ENCODE data around the gene MEI1. TPM values are rescaled to one million over a fixed set of nuclear protein-coding genes. Genes with fewer than 3 reads are reported as not detected.

The MEI1 gene
- polyA plus RNA-seq, 1 experiment, result 3.8 TPM

DNA sequence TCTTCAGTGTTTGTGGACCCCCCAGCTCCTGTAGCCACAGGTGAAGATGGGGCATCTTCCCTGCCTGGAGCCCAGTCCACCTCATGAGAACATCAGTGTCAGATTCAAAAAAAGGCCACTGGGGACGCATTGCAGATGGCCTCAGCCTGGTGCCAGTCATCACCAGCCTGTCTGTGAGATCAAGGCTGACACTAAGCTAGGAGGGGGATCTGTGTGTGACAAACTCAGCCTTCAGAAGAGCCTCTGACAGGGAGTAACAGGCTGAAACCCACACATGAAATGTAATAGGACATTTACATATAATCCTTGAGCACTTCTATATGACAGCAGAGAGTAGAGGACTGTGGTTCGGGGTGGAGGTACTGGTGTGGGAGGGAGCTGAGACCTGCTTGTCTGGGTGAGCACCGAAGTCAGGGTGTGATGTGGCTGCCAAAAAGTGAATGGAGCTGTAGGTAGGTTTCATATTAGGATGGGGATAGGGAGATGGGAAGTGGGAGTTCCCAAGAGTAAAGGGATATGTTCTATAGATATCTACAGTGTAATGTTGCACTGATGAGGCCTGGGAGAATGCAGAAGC lies 80.7 kb downstream of the MEI1 start:
- Histone ChIP-seq H3K27me3 (ENCODE audit: control insufficient read depth, insufficient read depth, low read length) (no peaks in the 10 kb centered on the region), H3K36me3 (ENCODE audit: control insufficient read depth, insufficient read depth, low read length) (no peaks in the 10 kb centered on the region), H3K4me3 (ENCODE audit: low read depth, low read length) (no peak overlapping the region)
- ChIA-PET POLR2A (no interaction called here), CTCF (interaction anchor here (1.1 to 1.3 kb wide), 3 partner anchors 11 to 33 kb away, joined by 3 to 6 read pairs (median 3); no protein-coding TSS in a partner anchor)
- no peak for DNase-seq (ENCODE audit: low read depth)
- TF ChIP-seq, protein P1, sequence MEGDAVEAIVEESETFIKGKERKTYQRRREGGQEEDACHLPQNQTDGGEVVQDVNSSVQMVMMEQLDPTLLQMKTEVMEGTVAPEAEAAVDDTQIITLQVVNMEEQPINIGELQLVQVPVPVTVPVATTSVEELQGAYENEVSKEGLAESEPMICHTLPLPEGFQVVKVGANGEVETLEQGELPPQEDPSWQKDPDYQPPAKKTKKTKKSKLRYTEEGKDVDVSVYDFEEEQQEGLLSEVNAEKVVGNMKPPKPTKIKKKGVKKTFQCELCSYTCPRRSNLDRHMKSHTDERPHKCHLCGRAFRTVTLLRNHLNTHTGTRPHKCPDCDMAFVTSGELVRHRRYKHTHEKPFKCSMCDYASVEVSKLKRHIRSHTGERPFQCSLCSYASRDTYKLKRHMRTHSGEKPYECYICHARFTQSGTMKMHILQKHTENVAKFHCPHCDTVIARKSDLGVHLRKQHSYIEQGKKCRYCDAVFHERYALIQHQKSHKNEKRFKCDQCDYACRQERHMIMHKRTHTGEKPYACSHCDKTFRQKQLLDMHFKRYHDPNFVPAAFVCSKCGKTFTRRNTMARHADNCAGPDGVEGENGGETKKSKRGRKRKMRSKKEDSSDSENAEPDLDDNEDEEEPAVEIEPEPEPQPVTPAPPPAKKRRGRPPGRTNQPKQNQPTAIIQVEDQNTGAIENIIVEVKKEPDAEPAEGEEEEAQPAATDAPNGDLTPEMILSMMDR (IDR thresholded peaks at IDR 0.05; ENCODE audit: insufficient read depth, low read depth, low read length), result no peak

DNA sequence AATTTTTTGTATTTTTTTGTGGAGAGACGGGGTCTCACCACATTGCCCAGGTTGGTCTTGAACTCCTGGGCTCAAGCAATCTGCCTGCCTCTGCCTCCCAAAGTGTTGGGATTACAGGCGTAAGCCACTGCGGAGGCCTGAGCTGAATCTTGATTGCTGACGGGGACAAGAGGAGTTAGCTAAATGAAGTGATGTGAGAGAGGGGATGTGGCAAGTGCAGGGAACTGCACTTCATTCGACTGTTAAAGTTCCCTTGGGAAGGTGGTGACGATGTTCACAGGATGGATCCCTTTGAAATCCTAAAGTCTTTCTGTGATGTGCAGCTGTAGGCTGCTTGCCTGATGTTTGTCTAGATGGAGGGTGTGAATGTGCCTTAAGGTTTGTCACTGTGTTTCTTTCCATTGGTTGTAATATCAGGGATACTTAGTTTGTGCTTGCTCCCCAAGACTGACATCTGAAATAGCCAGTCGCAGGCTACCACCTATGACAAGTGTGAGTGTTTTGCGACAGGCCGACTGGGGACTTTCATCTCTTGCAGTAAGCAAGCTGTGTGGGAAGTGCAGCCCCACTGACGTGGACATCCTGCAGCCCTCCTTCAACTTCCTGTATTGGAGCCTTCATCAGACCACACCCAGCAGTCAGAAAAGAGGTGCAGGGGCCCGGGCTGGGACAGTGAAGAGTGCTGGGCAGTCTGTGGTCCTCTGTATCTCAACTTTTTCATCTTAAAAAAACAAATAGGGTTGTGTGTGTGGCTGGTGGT lies 81.6 kb downstream of the MEI1 start:
- Histone ChIP-seq H3K36me3 (ENCODE audit: control insufficient read depth, insufficient read depth, low read length) (no peaks in the 10 kb centered on the region), H3K27me3 (ENCODE audit: control insufficient read depth, insufficient read depth, low read length) (no peaks in the 10 kb centered on the region), H3K4me3 (ENCODE audit: low read depth, low read length) (no peak overlapping the region)
- TF ChIP-seq, protein P1 (IDR thresholded peaks at IDR 0.05; ENCODE audit: insufficient read depth, low read depth, low read length), result no peak
- DNase-seq (ENCODE audit: low read depth), result no peak
- CTCF ChIA-PET, result interaction anchor here (0.6 to 2.4 kb wide), 5 partner anchors 10 to 108 kb away, joined by 3 to 10 read pairs (median 6); partner anchors contain the start of gene CCDC134
- POLR2A ChIA-PET, result no interaction called here

DNA sequence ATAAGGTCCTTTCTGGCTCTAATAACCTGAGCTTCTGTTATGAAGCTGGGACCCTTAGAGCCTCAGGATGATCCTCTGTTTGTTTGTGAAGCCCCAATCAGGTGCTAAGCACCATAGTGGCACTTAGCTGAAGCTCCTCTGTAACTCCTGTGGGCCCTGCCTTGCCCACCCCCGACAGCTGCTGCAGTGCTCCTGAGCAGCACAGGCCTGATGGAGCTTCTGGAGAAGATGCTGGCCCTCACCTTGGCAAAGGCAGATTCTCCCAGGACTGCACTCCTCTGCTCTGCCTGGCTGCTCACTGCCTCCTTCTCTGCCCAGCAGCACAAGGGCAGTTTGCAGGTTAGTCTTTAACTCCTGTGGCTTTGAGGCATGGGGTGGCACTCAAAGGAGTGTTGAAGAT lies 82.2 kb downstream of the MEI1 start:
- CTCF ChIA-PET, result interaction anchor here (0.6 to 2.4 kb wide), 5 partner anchors 9 to 109 kb away, joined by 3 to 10 read pairs (median 6); partner anchors contain the start of gene CCDC134
- POLR2A ChIA-PET, result no interaction called here
- Histone ChIP-seq H3K4me3 (ENCODE audit: low read depth, low read length) (no peak overlapping the region), H3K36me3 (ENCODE audit: control insufficient read depth, insufficient read depth, low read length) (no peaks in the 10 kb centered on the region), H3K27me3 (ENCODE audit: control insufficient read depth, insufficient read depth, low read length) (no peaks in the 10 kb centered on the region)
- no peak for DNase-seq (ENCODE audit: low read depth)
- TF ChIP-seq, protein P1 (IDR thresholded peaks at IDR 0.05; ENCODE audit: insufficient read depth, low read depth, low read length), result no peak

DNA sequence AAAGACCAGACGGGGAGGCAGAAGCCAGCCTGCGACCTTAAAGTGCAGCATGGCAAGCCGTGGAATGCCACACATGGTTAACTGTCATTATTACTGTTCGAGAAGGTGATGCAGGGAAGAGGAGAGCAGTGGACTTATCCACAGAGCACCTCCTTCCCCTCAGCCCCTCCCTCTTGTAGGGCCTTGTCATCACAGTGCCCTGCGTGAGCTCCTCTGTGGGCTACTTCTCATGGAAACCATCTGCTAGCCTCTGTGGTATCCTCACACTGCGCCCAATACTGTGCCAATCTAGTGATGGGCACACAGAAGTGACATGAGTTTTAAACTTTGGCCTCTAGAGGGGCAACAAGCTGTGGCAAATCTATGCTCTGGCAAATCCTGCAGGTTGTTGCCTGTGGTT lies 83.0 kb downstream of the MEI1 start:
- no peak overlapping the region for H3K4me3 ChIP-seq (ENCODE audit: low read depth, low read length)
- TF ChIP-seq, protein P1 (IDR thresholded peaks at IDR 0.05; ENCODE audit: insufficient read depth, low read depth, low read length), result no peak
- no peaks in the 10 kb centered on the region for H3K27me3 ChIP-seq (ENCODE audit: control insufficient read depth, insufficient read depth, low read length)
- POLR2A ChIA-PET, result no interaction called here
- DNase-seq (ENCODE audit: low read depth), result no peak
- no peaks in the 10 kb centered on the region for H3K36me3 ChIP-seq (ENCODE audit: control insufficient read depth, insufficient read depth, low read length)
- CTCF ChIA-PET, result interaction anchor here (0.6 to 2.4 kb wide), 5 partner anchors 12 to 224 kb away, joined by 3 to 10 read pairs (median 3); partner anchors contain the start of gene CCDC134

DNA sequence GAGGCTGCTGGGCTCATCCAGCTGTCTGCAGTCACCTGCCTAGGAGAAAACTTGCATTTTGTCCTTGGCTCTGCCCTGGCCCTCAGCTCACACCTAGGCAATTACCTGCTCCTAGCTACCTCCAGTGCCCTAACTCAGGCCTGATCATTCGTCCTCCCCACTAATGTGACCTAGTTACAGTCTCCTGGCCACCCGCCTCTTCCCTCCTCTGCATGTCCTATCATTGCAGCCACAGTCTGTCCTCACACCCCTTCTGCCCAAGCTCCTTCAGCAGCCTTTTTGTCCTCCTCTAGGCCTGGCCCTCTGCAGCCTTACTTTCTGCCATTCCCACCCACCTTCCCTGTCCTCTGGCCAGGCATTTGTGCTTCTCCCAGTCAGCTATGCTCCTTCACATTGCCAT lies 83.4 kb downstream of the MEI1 start:
- POLR2A ChIA-PET, result no interaction called here
- DNase-seq (ENCODE audit: low read depth), result no peak
- Histone ChIP-seq H3K4me3 (ENCODE audit: low read depth, low read length) (no peak overlapping the region), H3K27me3 (ENCODE audit: control insufficient read depth, insufficient read depth, low read length) (no peaks in the 10 kb centered on the region), H3K36me3 (ENCODE audit: control insufficient read depth, insufficient read depth, low read length) (no peaks in the 10 kb centered on the region)
- CTCF ChIA-PET, result interaction anchor here (0.6 to 2.4 kb wide), 4 partner anchors 12 to 224 kb away, joined by 3 to 10 read pairs (median 3); partner anchors contain the start of gene CCDC134
- TF ChIP-seq, protein P1 (IDR thresholded peaks at IDR 0.05; ENCODE audit: insufficient read depth, low read depth, low read length), result no peak

Measured in BJ (cell line).